Measurements from ENCODE around the gene PHF21B.

PHF21B gene

GRCh38 chr22:44944883-44945601 is 64.8 kb downstream of the PHF21B start:
- Mint-ChIP-seq H3K4me1 (no peaks in the 10 kb centered on the region), H3K27me3 (peaks cover 28% of the 10 kb centered on the region), H3K27ac (no peak overlapping the region), H3K4me3 (no peak overlapping the region), H3K36me3 (no peaks in the 10 kb centered on the region), H3K9me3 (no peaks in the 10 kb centered on the region)
- no peak for ATAC-seq

- Mint-ChIP-seq H3K4me1 (no peaks in the 10 kb centered on the region), H3K36me3 (no peaks in the 10 kb centered on the region), H3K27me3 (peaks cover 37% of the 10 kb centered on the region), H3K9me3 (no peaks in the 10 kb centered on the region), H3K4me3 (no peak overlapping the region), H3K27ac (no peak overlapping the region)
- ATAC-seq = no peak
Observed at GRCh38 chr22:44943701-44944324, 66.0 kb downstream of the PHF21B start.

GRCh38 chr22:44942979-44943700 is 66.7 kb downstream of the PHF21B start:
- H3K27ac Mint-ChIP-seq = no peak overlapping the region
- H3K36me3 Mint-ChIP-seq = no peaks in the 10 kb centered on the region
- no peak overlapping the region for H3K4me3 Mint-ChIP-seq
- no peaks in the 10 kb centered on the region for H3K4me1 Mint-ChIP-seq
- H3K27me3 Mint-ChIP-seq = peaks cover 42% of the 10 kb centered on the region
- no peak for ATAC-seq
- no peaks in the 10 kb centered on the region for H3K9me3 Mint-ChIP-seq

- Mint-ChIP-seq H3K9me3 (no peaks in the 10 kb centered on the region), H3K27me3 (peaks cover 42% of the 10 kb centered on the region), H3K4me1 (no peaks in the 10 kb centered on the region), H3K36me3 (no peaks in the 10 kb centered on the region), H3K4me3 (no peak overlapping the region), H3K27ac (no peak overlapping the region)
- ATAC-seq = no peak
Observed at GRCh38 chr22:44942056-44942455, 67.7 kb downstream of the PHF21B start.

- H3K4me3 Mint-ChIP-seq = no peak overlapping the region
- peaks cover 42% of the 10 kb centered on the region for H3K27me3 Mint-ChIP-seq
- H3K27ac Mint-ChIP-seq = no peak overlapping the region
- H3K9me3 Mint-ChIP-seq = no peaks in the 10 kb centered on the region
- no peak for ATAC-seq
- H3K36me3 Mint-ChIP-seq = no peaks in the 10 kb centered on the region
- H3K4me1 Mint-ChIP-seq = no peaks in the 10 kb centered on the region
Observed at GRCh38 chr22:44941207-44941606, 68.6 kb downstream of the PHF21B start.

GRCh38 chr22:44940130-44940529 is 69.7 kb downstream of the PHF21B start:
- Mint-ChIP-seq H3K4me3 (no peak overlapping the region), H3K27ac (no peak overlapping the region), H3K36me3 (no peaks in the 10 kb centered on the region), H3K27me3 (peaks cover 42% of the 10 kb centered on the region), H3K4me1 (no peaks in the 10 kb centered on the region), H3K9me3 (no peaks in the 10 kb centered on the region)
- no peak for ATAC-seq

GRCh38 chr22:44939451-44939850 is 70.4 kb downstream of the PHF21B start:
- Mint-ChIP-seq H3K9me3 (no peaks in the 10 kb centered on the region), H3K4me3 (no peak overlapping the region), H3K27ac (no peak overlapping the region), H3K4me1 (no peaks in the 10 kb centered on the region), H3K27me3 (peaks cover 43% of the 10 kb centered on the region), H3K36me3 (no peaks in the 10 kb centered on the region)
- ATAC-seq = no peak

- H3K4me1 Mint-ChIP-seq = no peaks in the 10 kb centered on the region
Observed at GRCh38 chr22:44938886-44939285, 70.9 kb downstream of the PHF21B start.

GRCh38 chr22:44937216-44937615 is 72.6 kb downstream of the PHF21B start:
- no peaks in the 10 kb centered on the region for H3K9me3 Mint-ChIP-seq
- ATAC-seq = no peak

More at GRCh38 chr22:44938886-44939285, 70.9 kb downstream of the PHF21B start:
- Mint-ChIP-seq H3K36me3 (no peaks in the 10 kb centered on the region), H3K9me3 (no peaks in the 10 kb centered on the region), H3K27me3 (peaks cover 45% of the 10 kb centered on the region), H3K4me3 (no peak overlapping the region), H3K27ac (no peak overlapping the region)
- ATAC-seq = no peak

GRCh38 chr22:44936201-44936600 is 73.6 kb downstream of the PHF21B start:
- ATAC-seq = no peak
- H3K4me1 Mint-ChIP-seq = no peaks in the 10 kb centered on the region
- H3K36me3 Mint-ChIP-seq = no peaks in the 10 kb centered on the region
- H3K9me3 Mint-ChIP-seq = no peaks in the 10 kb centered on the region
- no peak overlapping the region for H3K4me3 Mint-ChIP-seq
- H3K27ac Mint-ChIP-seq = no peak overlapping the region
- H3K27me3 Mint-ChIP-seq = peaks cover 30% of the 10 kb centered on the region

More at GRCh38 chr22:44937216-44937615, 72.6 kb downstream of the PHF21B start:
- no peak overlapping the region for H3K4me3 Mint-ChIP-seq
- H3K27me3 Mint-ChIP-seq = peaks cover 38% of the 10 kb centered on the region
- no peaks in the 10 kb centered on the region for H3K4me1 Mint-ChIP-seq
- no peaks in the 10 kb centered on the region for H3K36me3 Mint-ChIP-seq
- no peak overlapping the region for H3K27ac Mint-ChIP-seq

GRCh38 chr22:44935724-44936123 is 74.1 kb downstream of the PHF21B start:
- peaks cover 29% of the 10 kb centered on the region for H3K27me3 Mint-ChIP-seq
- no peaks in the 10 kb centered on the region for H3K9me3 Mint-ChIP-seq
- H3K36me3 Mint-ChIP-seq = no peaks in the 10 kb centered on the region
- no peak overlapping the region for H3K4me3 Mint-ChIP-seq
- no peak for ATAC-seq
- H3K4me1 Mint-ChIP-seq = no peaks in the 10 kb centered on the region
- no peak overlapping the region for H3K27ac Mint-ChIP-seq

- no peaks in the 10 kb centered on the region for H3K9me3 Mint-ChIP-seq
- H3K36me3 Mint-ChIP-seq = no peaks in the 10 kb centered on the region
Observed at GRCh38 chr22:44934454-44934735, 75.4 kb downstream of the PHF21B start.

GRCh38 chr22:44933666-44934453 is 75.9 kb downstream of the PHF21B start:
- no peak for ATAC-seq
- H3K27ac Mint-ChIP-seq = no peak overlapping the region

More at GRCh38 chr22:44934454-44934735, 75.4 kb downstream of the PHF21B start:
- H3K4me1 Mint-ChIP-seq = no peaks in the 10 kb centered on the region
- no peak for ATAC-seq
- peaks cover 25% of the 10 kb centered on the region for H3K27me3 Mint-ChIP-seq
- H3K4me3 Mint-ChIP-seq = no peak overlapping the region
- H3K27ac Mint-ChIP-seq = no peak overlapping the region

GRCh38 chr22:44932493-44932892 is 77.3 kb downstream of the PHF21B start:
- Mint-ChIP-seq H3K4me1 (no peaks in the 10 kb centered on the region), H3K4me3 (no peak overlapping the region), H3K27me3 (peaks cover 16% of the 10 kb centered on the region), H3K36me3 (no peaks in the 10 kb centered on the region), H3K9me3 (no peaks in the 10 kb centered on the region), H3K27ac (no peak overlapping the region)
- no peak for ATAC-seq

More at GRCh38 chr22:44933666-44934453, 75.9 kb downstream of the PHF21B start:
- peaks cover 20% of the 10 kb centered on the region for H3K27me3 Mint-ChIP-seq
- no peaks in the 10 kb centered on the region for H3K36me3 Mint-ChIP-seq
- no peaks in the 10 kb centered on the region for H3K9me3 Mint-ChIP-seq
- no peaks in the 10 kb centered on the region for H3K4me1 Mint-ChIP-seq
- no peak overlapping the region for H3K4me3 Mint-ChIP-seq

GRCh38 chr22:44931766-44932165 is 78.0 kb downstream of the PHF21B start:
- Mint-ChIP-seq H3K27ac (no peak overlapping the region), H3K4me1 (no peaks in the 10 kb centered on the region), H3K27me3 (peaks cover 23% of the 10 kb centered on the region), H3K4me3 (no peak overlapping the region), H3K9me3 (no peaks in the 10 kb centered on the region), H3K36me3 (no peaks in the 10 kb centered on the region)
- no peak for ATAC-seq
